ENCODE measurements around the gene AQP12B. TPM values are rescaled to one million over a fixed set of nuclear protein-coding genes. Genes with fewer than 3 reads are reported as not detected.
"Not testable (repeated sequence)": the region's sequence is repeated elsewhere in the genome, so short reads cannot be mapped to it uniquely, and the experiment has no call there.

AQP12B gene
- total and polyA plus RNA-seq, 2 of the 8 experiments (the other 6 are each of a cell fraction or from before 2014, with no cell fraction given): not detected

DNA sequence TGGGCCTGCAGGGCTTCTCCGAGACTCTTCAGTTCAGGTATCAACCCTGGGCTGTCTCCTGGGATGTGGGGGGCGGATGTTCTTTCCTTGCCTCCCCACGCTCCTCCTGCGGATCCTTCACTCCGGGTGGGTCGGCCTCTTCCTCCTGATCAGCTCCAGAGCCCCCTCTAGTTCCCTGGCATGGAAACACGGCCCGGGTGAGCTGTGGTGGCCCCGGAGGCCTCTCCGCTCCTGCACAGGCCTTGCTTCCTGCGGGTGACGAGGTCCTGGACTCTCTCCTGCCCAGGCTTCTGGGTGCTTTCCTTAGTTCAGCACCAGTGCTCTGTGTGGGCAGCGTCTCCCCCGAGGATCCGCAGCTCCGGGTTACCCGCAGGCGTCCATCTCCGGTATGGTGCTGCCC is 12.9 kb upstream of the AQP12B start:
- H2BK12ac ChIP-seq (ENCODE audit: low read depth, low read length); H3K23ac ChIP-seq (ENCODE audit: insufficient read length); H3K4me2 ChIP-seq (ENCODE audit: insufficient read depth in 1 of 2, low read depth in 2 of 2, low read length in 2 of 2); H3K4ac ChIP-seq (replicated peaks; ENCODE audit: insufficient read length, low read depth, low read length); H3K14ac ChIP-seq (ENCODE audit: insufficient read length); H3K18ac ChIP-seq (ENCODE audit: extremely low read depth, low read length); H4K91ac ChIP-seq (replicated peaks; ENCODE audit: insufficient read length, low read length); H3K79me2 ChIP-seq (ENCODE audit: control insufficient read depth in 1 of 2, insufficient read depth in 2 of 2, low read length in 2 of 2); H2BK120ac ChIP-seq (replicated peaks; ENCODE audit: low read depth, low read length); POLR2A ChIA-PET (ENCODE audit: partially characterized antibody); H3K27ac ChIP-seq (ENCODE audit: low read depth, low read length); H3K9ac ChIP-seq (replicated peaks in 1 of 4; ENCODE audit: extremely low read depth in 1 of 4, low read depth in 3 of 4, low read length in 3 of 4); H4K8ac ChIP-seq (ENCODE audit: extremely low read depth, insufficient read depth, low read length); CTCF ChIA-PET (ENCODE audit: partially characterized antibody); H2BK5ac ChIP-seq (ENCODE audit: low read depth, low read length); H2AFZ ChIP-seq (ENCODE audit: low read length); H3K23me2 ChIP-seq (ENCODE audit: low read depth, low read length); H2BK15ac ChIP-seq (ENCODE audit: low read length); H3K56ac ChIP-seq (replicated peaks; ENCODE audit: insufficient read length, low read depth, low read length); H3K9me3 ChIP-seq (ENCODE audit: insufficient read depth in 2 of 2, low read depth in 1 of 2, low read length in 1 of 2); H3K79me1 ChIP-seq (ENCODE audit: low read depth, low read length); H4K5ac ChIP-seq (ENCODE audit: insufficient read length, low read depth, low read length); DNase-seq (ENCODE audit: low read depth in 1 of 2, low spot score in 2 of 2); H2AK5ac ChIP-seq (ENCODE audit: low read depth, low read length); H3K4me3 ChIP-seq (ENCODE audit: extremely low read depth in 1 of 4, insufficient read depth in 2 of 4, low read depth in 3 of 4, low read length in 4 of 4); H4K20me1 ChIP-seq (replicated peaks in 1 of 2; ENCODE audit: control insufficient read depth in 1 of 2, insufficient read depth in 2 of 2, low read length in 2 of 2); H3K4me1 ChIP-seq (replicated peaks in 1 of 4; ENCODE audit: control insufficient read depth in 3 of 4, insufficient read depth in 4 of 4, low read length in 3 of 4); H3K36me3 ChIP-seq (ENCODE audit: control insufficient read depth in 2 of 4, insufficient read depth in 4 of 4, low read length in 3 of 4); H2BK20ac ChIP-seq (ENCODE audit: low read length); H3K27me3 ChIP-seq (replicated peaks in 1 of 4; ENCODE audit: control insufficient read depth in 3 of 4, extremely low read depth in 1 of 4, insufficient read depth in 3 of 4, low read length in 3 of 4): not testable (repeated sequence)
- no CpG with 5 or more reads among the region's 19 CpGs for WGBS, 2 experiments (ENCODE audit: extremely low coverage in 1 of 2, insufficient coverage in 1 of 2, insufficient read length in 1 of 2, insufficient replicate concordance in 2 of 2, low coverage in 1 of 2, low lambda C conversion rate in 2 of 2, missing lambda C conversion rate in 1 of 2)
- peak; percentile 72 for FAIRE-seq

DNA sequence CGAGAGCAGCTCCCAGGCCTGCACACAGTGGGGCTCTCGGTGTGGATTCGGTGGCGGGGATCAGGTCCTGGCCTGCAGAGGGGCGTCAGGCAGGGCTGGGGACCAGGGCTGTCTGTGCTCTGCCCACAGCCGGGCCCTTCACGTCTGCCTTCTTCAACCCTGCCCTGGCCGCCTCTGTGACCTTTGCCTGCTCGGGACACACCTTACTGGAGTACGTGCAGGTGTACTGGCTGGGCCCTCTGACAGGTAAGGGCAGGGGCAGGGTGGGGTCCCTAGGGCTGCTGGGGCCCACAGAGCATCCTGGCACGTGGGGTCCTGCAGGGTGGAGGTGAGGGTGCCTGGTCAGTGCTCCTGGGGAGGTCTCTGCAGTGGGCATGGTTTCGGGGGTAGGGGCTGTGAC is 11.6 kb upstream of the AQP12B start:
- no CpG with 5 or more reads among the region's 12 CpGs for WGBS, 2 experiments (ENCODE audit: extremely low coverage in 1 of 2, insufficient coverage in 1 of 2, insufficient read length in 1 of 2, insufficient replicate concordance in 2 of 2, low coverage in 1 of 2, low lambda C conversion rate in 2 of 2, missing lambda C conversion rate in 1 of 2)
- H3K4me1 ChIP-seq (replicated peaks in 1 of 4; ENCODE audit: control insufficient read depth in 3 of 4, insufficient read depth in 4 of 4, low read length in 3 of 4); H3K23me2 ChIP-seq (ENCODE audit: low read depth, low read length): not testable (repeated sequence)

More for the DNA sequence above, 11.6 kb upstream of the AQP12B start:
- H3K9me3 ChIP-seq (ENCODE audit: insufficient read depth in 2 of 2, low read depth in 1 of 2, low read length in 1 of 2); H4K20me1 ChIP-seq (replicated peaks in 1 of 2; ENCODE audit: control insufficient read depth in 1 of 2, insufficient read depth in 2 of 2, low read length in 2 of 2); H2BK12ac ChIP-seq (ENCODE audit: low read depth, low read length); H2BK15ac ChIP-seq (ENCODE audit: low read length); H3K79me1 ChIP-seq (ENCODE audit: low read depth, low read length); POLR2A ChIA-PET (ENCODE audit: partially characterized antibody); H2BK120ac ChIP-seq (replicated peaks; ENCODE audit: low read depth, low read length); H4K8ac ChIP-seq (ENCODE audit: extremely low read depth, insufficient read depth, low read length); DNase-seq (ENCODE audit: low read depth in 1 of 2, low spot score in 2 of 2); H2AFZ ChIP-seq (ENCODE audit: low read length); H4K91ac ChIP-seq (replicated peaks; ENCODE audit: insufficient read length, low read length); H3K79me2 ChIP-seq (ENCODE audit: control insufficient read depth in 1 of 2, insufficient read depth in 2 of 2, low read length in 2 of 2); H3K4me2 ChIP-seq (ENCODE audit: insufficient read depth in 1 of 2, low read depth in 2 of 2, low read length in 2 of 2); H3K14ac ChIP-seq (ENCODE audit: insufficient read length); H3K9ac ChIP-seq (replicated peaks in 1 of 4; ENCODE audit: extremely low read depth in 1 of 4, low read depth in 3 of 4, low read length in 3 of 4); H3K18ac ChIP-seq (ENCODE audit: extremely low read depth, low read length); H3K4me3 ChIP-seq (ENCODE audit: extremely low read depth in 1 of 4, insufficient read depth in 2 of 4, low read depth in 3 of 4, low read length in 4 of 4); H3K36me3 ChIP-seq (ENCODE audit: control insufficient read depth in 2 of 4, insufficient read depth in 4 of 4, low read length in 3 of 4); CTCF ChIA-PET (ENCODE audit: partially characterized antibody); H3K4ac ChIP-seq (replicated peaks; ENCODE audit: insufficient read length, low read depth, low read length); H3K27ac ChIP-seq (ENCODE audit: low read depth, low read length); H3K56ac ChIP-seq (replicated peaks; ENCODE audit: insufficient read length, low read depth, low read length); H4K5ac ChIP-seq (ENCODE audit: insufficient read length, low read depth, low read length); FAIRE-seq; H2BK20ac ChIP-seq (ENCODE audit: low read length); H2BK5ac ChIP-seq (ENCODE audit: low read depth, low read length); H2AK5ac ChIP-seq (ENCODE audit: low read depth, low read length); H3K27me3 ChIP-seq (replicated peaks in 1 of 4; ENCODE audit: control insufficient read depth in 3 of 4, extremely low read depth in 1 of 4, insufficient read depth in 3 of 4, low read length in 3 of 4); H3K23ac ChIP-seq (ENCODE audit: insufficient read length): not testable (repeated sequence)
